Measurements from ENCODE around the gene PRKCH.

Gene PRKCH

DNA sequence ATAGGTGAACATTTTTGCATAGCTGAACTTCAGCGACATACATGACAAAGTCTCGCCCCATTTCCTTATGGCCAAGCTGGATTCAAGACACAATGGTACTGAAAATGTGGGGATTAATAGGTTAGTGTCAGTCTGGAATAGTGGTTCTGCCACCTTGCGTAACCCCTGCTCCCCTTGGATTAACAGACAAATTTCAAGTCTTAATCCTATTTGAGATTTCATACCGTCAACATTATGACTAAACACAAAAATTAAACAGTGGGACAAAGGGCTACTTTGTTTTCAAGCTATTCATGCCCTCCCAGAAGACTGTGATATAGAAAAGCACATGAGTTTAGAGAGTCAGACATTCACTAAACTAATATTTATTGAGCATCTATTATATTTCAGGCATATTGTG lies 235.1 kb downstream of the PRKCH start:
- H3K4me3 ChIP-seq (ENCODE audit: low read depth, low read length): no peak overlapping the region
- no peak overlapping the region for H3K27ac ChIP-seq (ENCODE audit: extremely low read depth, low read depth, low read length)
- POLR2A ChIA-PET: no interaction called here
- no peaks in the 10 kb centered on the region for H3K36me3 ChIP-seq (ENCODE audit: control insufficient read depth in 2 of 2, insufficient read depth in 1 of 2, low read length in 2 of 2)
- peaks cover 18% of the 10 kb centered on the region for H3K4me1 ChIP-seq (ENCODE audit: control insufficient read depth, insufficient read depth, low read length)
- H3K9me3 ChIP-seq (ENCODE audit: control insufficient read depth, insufficient read depth, low read depth, low read length): no peaks in the 10 kb centered on the region
- TF ChIP-seq, protein P1, sequence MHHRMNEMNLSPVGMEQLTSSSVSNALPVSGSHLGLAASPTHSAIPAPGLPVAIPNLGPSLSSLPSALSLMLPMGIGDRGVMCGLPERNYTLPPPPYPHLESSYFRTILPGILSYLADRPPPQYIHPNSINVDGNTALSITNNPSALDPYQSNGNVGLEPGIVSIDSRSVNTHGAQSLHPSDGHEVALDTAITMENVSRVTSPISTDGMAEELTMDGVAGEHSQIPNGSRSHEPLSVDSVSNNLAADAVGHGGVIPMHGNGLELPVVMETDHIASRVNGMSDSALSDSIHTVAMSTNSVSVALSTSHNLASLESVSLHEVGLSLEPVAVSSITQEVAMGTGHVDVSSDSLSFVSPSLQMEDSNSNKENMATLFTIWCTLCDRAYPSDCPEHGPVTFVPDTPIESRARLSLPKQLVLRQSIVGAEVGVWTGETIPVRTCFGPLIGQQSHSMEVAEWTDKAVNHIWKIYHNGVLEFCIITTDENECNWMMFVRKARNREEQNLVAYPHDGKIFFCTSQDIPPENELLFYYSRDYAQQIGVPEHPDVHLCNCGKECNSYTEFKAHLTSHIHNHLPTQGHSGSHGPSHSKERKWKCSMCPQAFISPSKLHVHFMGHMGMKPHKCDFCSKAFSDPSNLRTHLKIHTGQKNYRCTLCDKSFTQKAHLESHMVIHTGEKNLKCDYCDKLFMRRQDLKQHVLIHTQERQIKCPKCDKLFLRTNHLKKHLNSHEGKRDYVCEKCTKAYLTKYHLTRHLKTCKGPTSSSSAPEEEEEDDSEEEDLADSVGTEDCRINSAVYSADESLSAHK (tag by site-specific recombination; IDR thresholded peaks at IDR 0.05): no peak
- TF ChIP-seq ZEB2 (tag by site-specific recombination; IDR thresholded peaks at IDR 0.05) (no peak), ZFP69B (tag by site-specific recombination; IDR thresholded peaks at IDR 0.05) (no peak), ZNF266 (tag by site-specific recombination; IDR thresholded peaks at IDR 0.05; ENCODE audit: low read depth) (no peak), ZNF664 (tag by site-specific recombination; IDR thresholded peaks at IDR 0.05) (peak; percentile 34; the same call in 1 of the 2 replicates)
- TF ChIP-seq, protein P2, sequence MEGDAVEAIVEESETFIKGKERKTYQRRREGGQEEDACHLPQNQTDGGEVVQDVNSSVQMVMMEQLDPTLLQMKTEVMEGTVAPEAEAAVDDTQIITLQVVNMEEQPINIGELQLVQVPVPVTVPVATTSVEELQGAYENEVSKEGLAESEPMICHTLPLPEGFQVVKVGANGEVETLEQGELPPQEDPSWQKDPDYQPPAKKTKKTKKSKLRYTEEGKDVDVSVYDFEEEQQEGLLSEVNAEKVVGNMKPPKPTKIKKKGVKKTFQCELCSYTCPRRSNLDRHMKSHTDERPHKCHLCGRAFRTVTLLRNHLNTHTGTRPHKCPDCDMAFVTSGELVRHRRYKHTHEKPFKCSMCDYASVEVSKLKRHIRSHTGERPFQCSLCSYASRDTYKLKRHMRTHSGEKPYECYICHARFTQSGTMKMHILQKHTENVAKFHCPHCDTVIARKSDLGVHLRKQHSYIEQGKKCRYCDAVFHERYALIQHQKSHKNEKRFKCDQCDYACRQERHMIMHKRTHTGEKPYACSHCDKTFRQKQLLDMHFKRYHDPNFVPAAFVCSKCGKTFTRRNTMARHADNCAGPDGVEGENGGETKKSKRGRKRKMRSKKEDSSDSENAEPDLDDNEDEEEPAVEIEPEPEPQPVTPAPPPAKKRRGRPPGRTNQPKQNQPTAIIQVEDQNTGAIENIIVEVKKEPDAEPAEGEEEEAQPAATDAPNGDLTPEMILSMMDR (tag by site-specific recombination; IDR thresholded peaks at IDR 0.05): no peak
- CTCF ChIA-PET: interaction anchor here (1.2 kb wide), 1 partner anchor 10 kb away, joined by 4 read pairs; no protein-coding TSS in a partner anchor

DNA sequence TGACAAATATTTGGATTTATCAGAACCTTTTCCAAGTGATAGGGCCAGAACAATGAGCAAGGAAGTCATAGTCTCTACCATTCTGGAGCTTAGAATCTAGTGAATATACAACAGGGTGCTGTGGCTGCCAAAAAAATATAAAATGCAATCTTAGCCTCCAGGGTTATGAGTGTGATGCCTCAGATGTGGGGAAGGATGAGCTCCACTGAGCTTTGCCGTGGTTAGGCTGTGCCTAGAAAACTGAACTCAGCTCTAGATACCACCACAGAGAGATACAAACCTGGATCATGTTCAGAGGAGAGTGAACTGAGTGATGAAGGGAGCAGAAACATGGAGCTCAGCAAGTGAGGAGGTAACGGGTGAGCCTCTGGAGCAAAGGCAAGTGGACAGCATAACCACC lies 235.9 kb downstream of the PRKCH start:
- Histone ChIP-seq H3K4me3 (ENCODE audit: low read depth, low read length) (no peak overlapping the region), H3K27ac (ENCODE audit: extremely low read depth, low read depth, low read length) (no peak overlapping the region), H3K9me3 (ENCODE audit: control insufficient read depth, insufficient read depth, low read depth, low read length) (no peaks in the 10 kb centered on the region), H3K4me1 (ENCODE audit: control insufficient read depth, insufficient read depth, low read length) (peaks cover 25% of the 10 kb centered on the region), H3K36me3 (ENCODE audit: control insufficient read depth in 2 of 2, insufficient read depth in 1 of 2, low read length in 2 of 2) (no peaks in the 10 kb centered on the region)
- ChIA-PET POLR2A (no interaction called here), CTCF (interaction anchor here (0.7 to 1.2 kb wide), 2 partner anchors 9 to 82 kb away, joined by 3 to 4 read pairs; no protein-coding TSS in a partner anchor)
- TF ChIP-seq IKZF3 (tag by site-specific recombination; IDR thresholded peaks at IDR 0.05) (no peak), ZNF350 (tag by site-specific recombination; IDR thresholded peaks at IDR 0.05) (no peak), ZNF302 (tag by site-specific recombination; IDR thresholded peaks at IDR 0.05; ENCODE audit: low read depth) (no peak), PRDM1 (tag by site-specific recombination; IDR thresholded peaks at IDR 0.05) (no peak), FEZF1 (tag by site-specific recombination; IDR thresholded peaks at IDR 0.05) (no peak)
- TF ChIP-seq, protein P3, sequence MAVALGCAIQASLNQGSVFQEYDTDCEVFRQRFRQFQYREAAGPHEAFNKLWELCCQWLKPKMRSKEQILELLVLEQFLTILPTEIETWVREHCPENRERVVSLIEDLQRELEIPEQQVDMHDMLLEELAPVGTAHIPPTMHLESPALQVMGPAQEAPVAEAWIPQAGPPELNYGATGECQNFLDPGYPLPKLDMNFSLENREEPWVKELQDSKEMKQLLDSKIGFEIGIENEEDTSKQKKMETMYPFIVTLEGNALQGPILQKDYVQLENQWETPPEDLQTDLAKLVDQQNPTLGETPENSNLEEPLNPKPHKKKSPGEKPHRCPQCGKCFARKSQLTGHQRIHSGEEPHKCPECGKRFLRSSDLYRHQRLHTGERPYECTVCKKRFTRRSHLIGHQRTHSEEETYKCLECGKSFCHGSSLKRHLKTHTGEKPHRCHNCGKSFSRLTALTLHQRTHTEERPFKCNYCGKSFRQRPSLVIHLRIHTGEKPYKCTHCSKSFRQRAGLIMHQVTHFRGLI (tag by site-specific recombination; IDR thresholded peaks at IDR 0.05): no peak

DNA sequence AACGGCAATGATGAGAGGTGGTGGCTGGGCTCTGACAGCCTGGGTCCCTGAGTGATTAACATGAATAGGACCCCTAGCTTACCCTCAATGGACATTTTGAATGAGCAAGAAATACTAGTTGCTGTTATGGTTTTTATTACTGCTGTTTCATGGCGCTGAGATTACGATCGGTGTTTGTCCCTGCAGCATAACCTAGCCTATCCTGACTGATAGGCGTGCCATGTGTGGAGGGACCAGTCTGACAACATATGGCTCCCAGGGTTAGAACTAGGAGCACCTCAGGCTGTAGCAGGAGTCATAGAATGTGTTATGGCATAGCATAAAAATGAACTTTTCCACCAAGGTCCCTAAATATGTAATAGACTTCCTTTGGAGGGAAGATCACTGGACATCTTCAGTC lies 236.5 kb downstream of the PRKCH start:
- H3K36me3 ChIP-seq (ENCODE audit: control insufficient read depth in 2 of 2, insufficient read depth in 1 of 2, low read length in 2 of 2): no peaks in the 10 kb centered on the region
- no peaks in the 10 kb centered on the region for H3K9me3 ChIP-seq (ENCODE audit: control insufficient read depth, insufficient read depth, low read depth, low read length)
- POLR2A ChIA-PET: interaction anchor here (1.0 kb wide), 1 partner anchor 137 kb away, joined by 3 read pairs; the partner anchor contains the start of gene HIF1A
- CTCF ChIA-PET: no interaction called here
- no peak overlapping the region for H3K4me3 ChIP-seq (ENCODE audit: low read depth, low read length)
- H3K4me1 ChIP-seq (ENCODE audit: control insufficient read depth, insufficient read depth, low read length): peaks cover 25% of the 10 kb centered on the region
- no peak overlapping the region for H3K27ac ChIP-seq (ENCODE audit: extremely low read depth, low read depth, low read length)
- TF ChIP-seq, protein P4, sequence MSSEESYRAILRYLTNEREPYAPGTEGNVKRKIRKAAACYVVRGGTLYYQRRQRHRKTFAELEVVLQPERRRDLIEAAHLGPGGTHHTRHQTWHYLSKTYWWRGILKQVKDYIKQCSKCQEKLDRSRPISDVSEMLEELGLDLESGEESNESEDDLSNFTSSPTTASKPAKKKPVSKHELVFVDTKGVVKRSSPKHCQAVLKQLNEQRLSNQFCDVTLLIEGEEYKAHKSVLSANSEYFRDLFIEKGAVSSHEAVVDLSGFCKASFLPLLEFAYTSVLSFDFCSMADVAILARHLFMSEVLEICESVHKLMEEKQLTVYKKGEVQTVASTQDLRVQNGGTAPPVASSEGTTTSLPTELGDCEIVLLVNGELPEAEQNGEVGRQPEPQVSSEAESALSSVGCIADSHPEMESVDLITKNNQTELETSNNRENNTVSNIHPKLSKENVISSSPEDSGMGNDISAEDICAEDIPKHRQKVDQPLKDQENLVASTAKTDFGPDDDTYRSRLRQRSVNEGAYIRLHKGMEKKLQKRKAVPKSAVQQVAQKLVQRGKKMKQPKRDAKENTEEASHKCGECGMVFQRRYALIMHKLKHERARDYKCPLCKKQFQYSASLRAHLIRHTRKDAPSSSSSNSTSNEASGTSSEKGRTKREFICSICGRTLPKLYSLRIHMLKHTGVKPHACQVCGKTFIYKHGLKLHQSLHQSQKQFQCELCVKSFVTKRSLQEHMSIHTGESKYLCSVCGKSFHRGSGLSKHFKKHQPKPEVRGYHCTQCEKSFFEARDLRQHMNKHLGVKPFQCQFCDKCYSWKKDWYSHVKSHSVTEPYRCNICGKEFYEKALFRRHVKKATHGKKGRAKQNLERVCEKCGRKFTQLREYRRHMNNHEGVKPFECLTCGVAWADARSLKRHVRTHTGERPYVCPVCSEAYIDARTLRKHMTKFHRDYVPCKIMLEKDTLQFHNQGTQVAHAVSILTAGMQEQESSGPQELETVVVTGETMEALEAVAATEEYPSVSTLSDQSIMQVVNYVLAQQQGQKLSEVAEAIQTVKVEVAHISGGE (tag by site-specific recombination; conservative IDR thresholded peaks at IDR 0.05; ENCODE audit: low read depth): no peak
- TF ChIP-seq, protein P5, sequence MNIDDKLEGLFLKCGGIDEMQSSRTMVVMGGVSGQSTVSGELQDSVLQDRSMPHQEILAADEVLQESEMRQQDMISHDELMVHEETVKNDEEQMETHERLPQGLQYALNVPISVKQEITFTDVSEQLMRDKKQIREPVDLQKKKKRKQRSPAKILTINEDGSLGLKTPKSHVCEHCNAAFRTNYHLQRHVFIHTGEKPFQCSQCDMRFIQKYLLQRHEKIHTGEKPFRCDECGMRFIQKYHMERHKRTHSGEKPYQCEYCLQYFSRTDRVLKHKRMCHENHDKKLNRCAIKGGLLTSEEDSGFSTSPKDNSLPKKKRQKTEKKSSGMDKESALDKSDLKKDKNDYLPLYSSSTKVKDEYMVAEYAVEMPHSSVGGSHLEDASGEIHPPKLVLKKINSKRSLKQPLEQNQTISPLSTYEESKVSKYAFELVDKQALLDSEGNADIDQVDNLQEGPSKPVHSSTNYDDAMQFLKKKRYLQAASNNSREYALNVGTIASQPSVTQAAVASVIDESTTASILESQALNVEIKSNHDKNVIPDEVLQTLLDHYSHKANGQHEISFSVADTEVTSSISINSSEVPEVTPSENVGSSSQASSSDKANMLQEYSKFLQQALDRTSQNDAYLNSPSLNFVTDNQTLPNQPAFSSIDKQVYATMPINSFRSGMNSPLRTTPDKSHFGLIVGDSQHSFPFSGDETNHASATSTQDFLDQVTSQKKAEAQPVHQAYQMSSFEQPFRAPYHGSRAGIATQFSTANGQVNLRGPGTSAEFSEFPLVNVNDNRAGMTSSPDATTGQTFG (tag by site-specific recombination; IDR thresholded peaks at IDR 0.05; ENCODE audit: borderline replicate concordance): no peak
- TF ChIP-seq ZNF530 (tag by site-specific recombination; IDR thresholded peaks at IDR 0.05; ENCODE audit: low read depth) (no peak), ZBTB48 (tag by site-specific recombination; IDR thresholded peaks at IDR 0.05) (no peak)
- TF ChIP-seq, protein P6, sequence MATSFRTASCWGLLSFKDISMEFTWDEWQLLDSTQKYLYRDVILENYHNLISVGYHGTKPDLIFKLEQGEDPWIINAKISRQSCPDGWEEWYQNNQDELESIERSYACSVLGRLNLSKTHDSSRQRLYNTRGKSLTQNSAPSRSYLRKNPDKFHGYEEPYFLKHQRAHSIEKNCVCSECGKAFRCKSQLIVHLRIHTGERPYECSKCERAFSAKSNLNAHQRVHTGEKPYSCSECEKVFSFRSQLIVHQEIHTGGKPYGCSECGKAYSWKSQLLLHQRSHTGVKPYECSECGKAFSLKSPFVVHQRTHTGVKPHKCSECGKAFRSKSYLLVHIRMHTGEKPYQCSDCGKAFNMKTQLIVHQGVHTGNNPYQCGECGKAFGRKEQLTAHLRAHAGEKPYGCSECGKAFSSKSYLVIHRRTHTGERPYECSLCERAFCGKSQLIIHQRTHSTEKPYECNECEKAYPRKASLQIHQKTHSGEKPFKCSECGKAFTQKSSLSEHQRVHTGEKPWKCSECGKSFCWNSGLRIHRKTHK (tag by site-specific recombination; IDR thresholded peaks at IDR 0.05): no peak
